BE2C (cell line): ENCODE data around the gene MAP2.

Experiments used
- DNase-seq: peaks from one replicate; pipeline ENCODE4 v3.0.0-alpha.2; 2020
- H3K27me3 ChIP-seq: fragments of 250-450 bp; sonication (Bioruptor Pico); 2 replicates; pipeline ENCODE4 v1.5.1; 2020; ENCODE audit warnings: mild to moderate bottlenecking
- H3K36me3 ChIP-seq: fragments of 250-450 bp; sonication (Bioruptor Pico); 2 replicates; pipeline ENCODE4 v1.5.1; 2020; ENCODE audit warnings: mild to moderate bottlenecking
- H3K4me1 ChIP-seq: fragments of 250-450 bp; sonication (Bioruptor Pico); 2 replicates; pipeline ENCODE4 v1.5.1; 2020
- H3K4me3 ChIP-seq: 2 replicates; pipeline ENCODE4 v1.5.1; 2011; ENCODE audit warnings: low read depth, low read length
- H3K9me3 ChIP-seq: fragments of 250-450 bp; sonication (Bioruptor Pico); 2 replicates; pipeline ENCODE4 v1.5.1; 2020
- CTCF ChIP-seq: IDR thresholded peaks from 2 replicates; pipeline ENCODE4 v1.5.1; 2012; ENCODE audit warnings: mild to moderate bottlenecking, low read depth, low read length

MAP2 gene

GRCh38 chr2:209416913-209417312 lies 6.9 kb upstream of the MAP2 start:
- DNase-seq: no peak
- H3K4me1 ChIP-seq: no peaks in the 10 kb centered on the region
- TF ChIP-seq CTCF: no peak
- H3K9me3 ChIP-seq: no peaks in the 10 kb centered on the region
- no peaks in the 10 kb centered on the region for H3K27me3 ChIP-seq
- no peaks in the 10 kb centered on the region for H3K36me3 ChIP-seq
- no peak overlapping the region for H3K4me3 ChIP-seq

GRCh38 chr2:209422191-209422754 lies 1.6 kb upstream of the MAP2 start:
- H3K36me3 ChIP-seq: no peaks in the 10 kb centered on the region
- 0 out of 2 replicates have a peak, but pooled peaks cover 2% of the 10 kb centered on the region for H3K4me1 ChIP-seq
- TF ChIP-seq CTCF: no peak
- no peaks in the 10 kb centered on the region for H3K9me3 ChIP-seq
- H3K4me3 ChIP-seq: no peak overlapping the region
- DNase-seq: no peak
- no peaks in the 10 kb centered on the region for H3K27me3 ChIP-seq

- peak overlapping the region; percentile 90 for H3K4me3 ChIP-seq
- peak; percentile 17 for DNase-seq
- H3K9me3 ChIP-seq: no peaks in the 10 kb centered on the region
- H3K36me3 ChIP-seq: no peaks in the 10 kb centered on the region
- 0 out of 2 replicates have a peak, but pooled peaks cover 2% of the 10 kb centered on the region for H3K4me1 ChIP-seq
- no peak for TF ChIP-seq CTCF
- no peaks in the 10 kb centered on the region for H3K27me3 ChIP-seq
These were observed 403 bp downstream of the MAP2 start for GRCh38 chr2:209424199-209424701.

- DNase-seq: no peak
- H3K4me3 ChIP-seq: peak overlapping the region; percentile 90
These were observed 1.1 kb downstream of the MAP2 start for GRCh38 chr2:209424781-209425470.

DNA sequence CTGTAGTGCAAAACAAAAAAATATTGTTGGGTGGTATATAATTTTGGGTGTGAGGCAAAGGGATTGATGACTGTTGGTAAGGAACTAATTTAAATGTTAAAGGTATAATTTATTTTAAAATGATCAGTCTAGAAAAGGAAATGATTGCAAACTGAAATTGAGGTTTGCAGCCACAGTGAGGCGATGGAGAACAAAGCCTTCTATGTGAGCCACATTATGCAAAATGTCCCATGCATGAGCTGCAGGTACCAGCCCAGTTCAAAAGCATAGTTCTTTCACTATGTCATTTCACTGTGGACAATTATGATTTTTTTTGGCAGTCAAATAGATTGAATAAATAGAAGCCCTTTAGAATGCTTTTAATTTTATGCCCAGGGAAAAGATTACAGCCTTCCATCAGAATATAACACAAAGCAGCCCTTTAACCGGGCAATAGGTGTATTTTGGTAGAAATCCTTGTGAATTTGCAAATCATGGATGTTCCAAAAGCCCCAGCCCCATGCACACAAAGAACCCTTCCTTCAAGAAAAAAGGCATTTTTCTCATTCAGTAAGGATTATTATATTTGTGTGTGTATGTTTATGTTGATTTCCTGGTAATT lies 1.7 kb downstream of the MAP2 start:
- TF ChIP-seq CTCF: peak; percentile 78
- Histone ChIP-seq H3K27me3 (no peaks in the 10 kb centered on the region), H3K4me3 (peak overlapping the region; percentile 90), H3K9me3 (no peaks in the 10 kb centered on the region), H3K4me1 (0 out of 2 replicates have a peak, but pooled peaks cover 2% of the 10 kb centered on the region), H3K36me3 (no peaks in the 10 kb centered on the region)
- DNase-seq: peak; percentile 34

More at GRCh38 chr2:209424781-209425470, 1.1 kb downstream of the MAP2 start:
- Histone ChIP-seq H3K4me1 (0 out of 2 replicates have a peak, but pooled peaks cover 2% of the 10 kb centered on the region), H3K27me3 (no peaks in the 10 kb centered on the region), H3K36me3 (no peaks in the 10 kb centered on the region), H3K9me3 (no peaks in the 10 kb centered on the region)
- no peak for TF ChIP-seq CTCF

DNA sequence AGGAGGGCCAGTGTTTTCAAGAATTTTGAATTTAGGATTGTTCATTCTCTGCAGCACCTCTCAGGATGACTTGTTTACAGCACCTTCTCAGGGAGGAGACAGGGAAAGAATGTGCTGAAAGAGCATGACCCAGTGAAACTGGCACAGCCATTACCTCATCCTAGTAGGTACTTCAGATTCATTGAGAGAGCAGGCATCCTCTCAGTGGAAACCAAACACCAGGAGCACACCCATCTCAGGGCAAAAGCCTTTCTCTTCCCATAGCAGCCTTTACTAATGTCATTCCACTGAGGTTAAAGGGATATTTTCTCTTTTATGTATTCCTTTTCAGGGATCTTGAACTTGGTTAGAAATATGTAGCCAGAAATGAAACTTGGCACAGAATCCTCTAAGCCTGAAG lies 2.6 kb downstream of the MAP2 start:
- Histone ChIP-seq H3K27me3 (no peaks in the 10 kb centered on the region), H3K9me3 (no peaks in the 10 kb centered on the region), H3K4me3 (no peak overlapping the region), H3K4me1 (0 out of 2 replicates have a peak, but pooled peaks cover 2% of the 10 kb centered on the region), H3K36me3 (no peaks in the 10 kb centered on the region)
- no peak for TF ChIP-seq CTCF
- no peak for DNase-seq
